Measurements from ENCODE around the gene SIGLEC7. TPM values are rescaled to one million over a fixed set of nuclear protein-coding genes. Genes with fewer than 3 reads are reported as not detected.

Gene SIGLEC7
- total and polyA plus RNA-seq, 5 donors = 0.59 to 2.4 (median 1.9) TPM

- peak in 1 of 3 donors; percentile 36 for DNase-seq
- Histone ChIP-seq H3K27ac (ENCODE audit: low read length) (no peak overlapping the region), H3K9me3 (ENCODE audit: control insufficient read depth, low read length) (no peaks in the 10 kb centered on the region), H3K27me3 (ENCODE audit: control insufficient read depth, insufficient read depth) (no peaks in the 10 kb centered on the region), H3K4me3 (ENCODE audit: low read length) (no peak overlapping the region), H3K4me1 (ENCODE audit: control insufficient read depth, insufficient read depth, low read length) (peaks cover 3% of the 10 kb centered on the region)
- intact Hi-C loops (cut with DNase I) = no loop called here
- WGBS = 90% methylated on average over 16 of the region's 16 CpGs
- ATAC-seq = no peak
These were observed 16.6 kb upstream of the SIGLEC7 start for GRCh38 chr19:51125421-51126075.

GRCh38 chr19:51127032-51127431, 15.1 kb upstream of the SIGLEC7 start:
- 70% methylated on average over 6 of the region's 6 CpGs for WGBS
- no peak overlapping the region for H3K4me3 ChIP-seq (ENCODE audit: low read length)

GRCh38 chr19:51127755-51128154, 14.3 kb upstream of the SIGLEC7 start:
- 36% methylated on average over 4 of the region's 4 CpGs for WGBS
- no peaks in the 10 kb centered on the region for H3K27me3 ChIP-seq (ENCODE audit: control insufficient read depth, insufficient read depth)
- ATAC-seq (peak in 1 of 2 donors; percentile 34), DNase-seq (peak in 2 of 3 donors; percentile 48 to 66)
- no peak overlapping the region for H3K4me3 ChIP-seq (ENCODE audit: low read length)
- H3K27ac ChIP-seq (ENCODE audit: low read length) = no peak overlapping the region
- intact Hi-C loops (cut with DNase I) = no loop called here
- peaks cover 3% of the 10 kb centered on the region for H3K4me1 ChIP-seq (ENCODE audit: control insufficient read depth, insufficient read depth, low read length)
- no peaks in the 10 kb centered on the region for H3K9me3 ChIP-seq (ENCODE audit: control insufficient read depth, low read length)

More at GRCh38 chr19:51127032-51127431, 15.1 kb upstream of the SIGLEC7 start:
- DNase-seq (peak in 1 of 3 donors; percentile 14), ATAC-seq (no peak)
- Histone ChIP-seq H3K27me3 (ENCODE audit: control insufficient read depth, insufficient read depth) (no peaks in the 10 kb centered on the region), H3K9me3 (ENCODE audit: control insufficient read depth, low read length) (no peaks in the 10 kb centered on the region), H3K27ac (ENCODE audit: low read length) (peak overlapping the region; percentile 28), H3K4me1 (ENCODE audit: control insufficient read depth, insufficient read depth, low read length) (peaks cover 3% of the 10 kb centered on the region)
- intact Hi-C loops (cut with DNase I) = no loop called here

- no peaks in the 10 kb centered on the region for H3K27me3 ChIP-seq (ENCODE audit: control insufficient read depth, insufficient read depth)
- H3K4me3 ChIP-seq (ENCODE audit: low read length) = no peak overlapping the region
- ATAC-seq (no peak), DNase-seq (peak in 1 of 3 donors; percentile 33)
- no peaks in the 10 kb centered on the region for H3K9me3 ChIP-seq (ENCODE audit: control insufficient read depth, low read length)
- H3K4me1 ChIP-seq (ENCODE audit: control insufficient read depth, insufficient read depth, low read length) = peaks cover 3% of the 10 kb centered on the region
- intact Hi-C loops (cut with DNase I) = no loop called here
- H3K27ac ChIP-seq (ENCODE audit: low read length) = no peak overlapping the region
- 82% methylated on average over 7 of the region's 7 CpGs for WGBS
These were observed 13.9 kb upstream of the SIGLEC7 start for GRCh38 chr19:51128227-51128626.

GRCh38 chr19:51129716-51130115, 12.4 kb upstream of the SIGLEC7 start:
- Histone ChIP-seq H3K27me3 (ENCODE audit: control insufficient read depth, insufficient read depth) (no peaks in the 10 kb centered on the region), H3K9me3 (ENCODE audit: control insufficient read depth, low read length) (no peaks in the 10 kb centered on the region), H3K27ac (ENCODE audit: low read length) (no peak overlapping the region), H3K4me3 (ENCODE audit: low read length) (no peak overlapping the region), H3K4me1 (ENCODE audit: control insufficient read depth, insufficient read depth, low read length) (peaks cover 3% of the 10 kb centered on the region)
- WGBS = 87% methylated on average over 8 of the region's 8 CpGs
- ATAC-seq = no peak
- DNase-seq = no peak
- intact Hi-C loops (cut with DNase I) = no loop called here

- ATAC-seq (peak; percentile 76 to 89), DNase-seq (peak; percentile 69 to 87 (median 78))
- peaks cover 3% of the 10 kb centered on the region for H3K4me1 ChIP-seq (ENCODE audit: control insufficient read depth, insufficient read depth, low read length)
- peak overlapping the region; percentile 34 for H3K27ac ChIP-seq (ENCODE audit: low read length)
- 28% methylated on average over 24 of the region's 24 CpGs for WGBS
- intact Hi-C loops (cut with DNase I) = no loop called here
- no peaks in the 10 kb centered on the region for H3K9me3 ChIP-seq (ENCODE audit: control insufficient read depth, low read length)
- no peaks in the 10 kb centered on the region for H3K27me3 ChIP-seq (ENCODE audit: control insufficient read depth, insufficient read depth)
- no peak overlapping the region for H3K4me3 ChIP-seq (ENCODE audit: low read length)
These were observed 10.1 kb upstream of the SIGLEC7 start for GRCh38 chr19:51131780-51132680.

- Histone ChIP-seq H3K4me3 (ENCODE audit: low read length) (no peak overlapping the region), H3K27me3 (ENCODE audit: control insufficient read depth, insufficient read depth) (no peaks in the 10 kb centered on the region), H3K9me3 (ENCODE audit: control insufficient read depth, low read length) (no peaks in the 10 kb centered on the region), H3K27ac (ENCODE audit: low read length) (no peak overlapping the region), H3K4me1 (ENCODE audit: control insufficient read depth, insufficient read depth, low read length) (peaks cover 3% of the 10 kb centered on the region)
- DNase-seq (no peak), ATAC-seq (no peak)
- intact Hi-C loops (cut with DNase I) = no loop called here
- WGBS = 76% methylated on average over 5 of the region's 5 CpGs
These were observed 7.1 kb upstream of the SIGLEC7 start for GRCh38 chr19:51135004-51135403.

- intact Hi-C loops (cut with DNase I) = no loop called here
- H3K27me3 ChIP-seq (ENCODE audit: control insufficient read depth, insufficient read depth) = no peaks in the 10 kb centered on the region
- ATAC-seq = no peak
- no peak for DNase-seq
- WGBS = 81% methylated on average over 8 of the region's 8 CpGs
- H3K4me1 ChIP-seq (ENCODE audit: control insufficient read depth, insufficient read depth, low read length) = no peaks in the 10 kb centered on the region
- no peak overlapping the region for H3K27ac ChIP-seq (ENCODE audit: low read length)
- H3K4me3 ChIP-seq (ENCODE audit: low read length) = no peak overlapping the region
- no peaks in the 10 kb centered on the region for H3K9me3 ChIP-seq (ENCODE audit: control insufficient read depth, low read length)
These were observed 5.9 kb upstream of the SIGLEC7 start for GRCh38 chr19:51135986-51136762.

GRCh38 chr19:51136851-51137551, 5.1 kb upstream of the SIGLEC7 start:
- H3K4me1 ChIP-seq (ENCODE audit: control insufficient read depth, insufficient read depth, low read length) = no peaks in the 10 kb centered on the region
- no peaks in the 10 kb centered on the region for H3K9me3 ChIP-seq (ENCODE audit: control insufficient read depth, low read length)
- peak overlapping the region; percentile 34 for H3K27ac ChIP-seq (ENCODE audit: low read length)
- no peaks in the 10 kb centered on the region for H3K27me3 ChIP-seq (ENCODE audit: control insufficient read depth, insufficient read depth)
- H3K4me3 ChIP-seq (ENCODE audit: low read length) = no peak overlapping the region
- 66% methylated on average over 12 of the region's 12 CpGs for WGBS
- intact Hi-C loops (cut with DNase I) = no loop called here
- no peak for DNase-seq
- peak; percentile 57 to 64 for ATAC-seq

GRCh38 chr19:51137792-51138425, 4.2 kb upstream of the SIGLEC7 start:
- 83% methylated on average over 9 of the region's 9 CpGs for WGBS
- no peak for DNase-seq
- Histone ChIP-seq H3K27ac (ENCODE audit: low read length) (peak overlapping the region; percentile 12), H3K27me3 (ENCODE audit: control insufficient read depth, insufficient read depth) (no peaks in the 10 kb centered on the region), H3K9me3 (ENCODE audit: control insufficient read depth, low read length) (no peaks in the 10 kb centered on the region), H3K4me3 (ENCODE audit: low read length) (no peak overlapping the region), H3K4me1 (ENCODE audit: control insufficient read depth, insufficient read depth, low read length) (no peaks in the 10 kb centered on the region)
- no peak for ATAC-seq
- intact Hi-C loops (cut with DNase I) = no loop called here
